Measurements from ENCODE around the gene ABHD14A.

ABHD14A gene

GRCh38 chr3:51977446-51978142 lies 2.7 kb downstream of the ABHD14A start (continued):
- no peak for TF ChIP-seq CREB5 (CRISPR knock-in tag; IDR thresholded peaks at IDR 0.05; ENCODE audit: low read depth)
- TF ChIP-seq ISL1 (CRISPR knock-in tag; IDR thresholded peaks at IDR 0.05), result no peak

DNA sequence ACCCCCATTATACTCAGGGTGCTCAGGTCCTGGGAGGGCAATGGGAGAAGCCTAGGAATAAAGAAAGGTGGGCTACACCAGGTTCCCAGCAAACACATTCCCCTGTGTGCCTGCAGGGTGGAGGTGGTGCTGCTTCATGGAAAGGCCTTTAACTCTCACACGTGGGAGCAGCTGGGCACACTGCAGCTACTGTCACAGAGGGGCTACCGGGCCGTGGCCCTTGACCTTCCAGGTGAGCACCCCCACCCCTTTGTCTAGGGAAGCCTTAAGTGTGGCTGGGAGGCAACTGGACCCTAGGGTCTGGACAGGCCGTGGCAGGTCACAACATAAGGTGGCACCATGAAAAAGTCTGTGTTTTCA lies 3.3 kb downstream of the ABHD14A start:
- no peak for ATAC-seq

DNA sequence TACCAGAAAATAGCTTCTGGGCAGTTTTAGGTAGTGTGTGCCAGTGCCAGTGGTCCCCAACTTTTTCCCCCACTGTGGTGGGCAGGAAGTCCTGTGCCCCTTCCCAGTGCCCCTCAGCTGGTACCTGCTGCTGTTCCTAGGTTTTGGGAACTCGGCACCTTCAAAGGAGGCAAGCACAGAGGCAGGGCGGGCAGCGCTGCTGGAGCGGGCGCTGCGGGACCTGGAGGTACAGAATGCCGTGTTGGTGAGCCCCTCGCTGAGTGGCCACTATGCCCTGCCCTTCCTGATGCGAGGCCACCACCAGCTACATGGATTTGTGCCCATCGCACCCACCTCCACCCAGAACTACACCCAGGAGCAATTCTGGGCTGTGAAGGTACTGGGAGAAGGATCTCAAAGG lies 5.4 kb downstream of the ABHD14A start:
- ATAC-seq, result no peak
- no peak for TF ChIP-seq CSRNP3 (CRISPR knock-in tag; IDR thresholded peaks at IDR 0.05)
- TF ChIP-seq TOX (CRISPR knock-in tag; IDR thresholded peaks at IDR 0.05; ENCODE audit: borderline replicate concordance), result no peak
- no peak for TF ChIP-seq ZFP3 (CRISPR knock-in tag; IDR thresholded peaks at IDR 0.05)
- no peak for TF ChIP-seq ARNTL (CRISPR knock-in tag; IDR thresholded peaks at IDR 0.05; ENCODE audit: borderline replicate concordance, low read depth)
- no peak for TF ChIP-seq ESRRG (CRISPR knock-in tag; IDR thresholded peaks at IDR 0.05)
- no peak for TF ChIP-seq CSDC2 (CRISPR knock-in tag; IDR thresholded peaks at IDR 0.05)
- no peak for TF ChIP-seq TCF4 (CRISPR knock-in tag; IDR thresholded peaks at IDR 0.05; ENCODE audit: borderline replicate concordance)
- no peak for TF ChIP-seq GLIS3 (CRISPR knock-in tag; IDR thresholded peaks at IDR 0.05)
- TF ChIP-seq RARB (CRISPR knock-in tag; IDR thresholded peaks at IDR 0.05), result no peak
- no peak for TF ChIP-seq ZFP30 (CRISPR knock-in tag; IDR thresholded peaks at IDR 0.05)
- no peak for TF ChIP-seq ZNF565 (CRISPR knock-in tag; conservative IDR thresholded peaks at IDR 0.05; ENCODE audit: low read depth)
- TF ChIP-seq OSR1 (CRISPR knock-in tag; IDR thresholded peaks at IDR 0.05), result no peak
- TF ChIP-seq ZC3H10 (CRISPR knock-in tag; IDR thresholded peaks at IDR 0.05), result no peak
- TF ChIP-seq, protein P1, sequence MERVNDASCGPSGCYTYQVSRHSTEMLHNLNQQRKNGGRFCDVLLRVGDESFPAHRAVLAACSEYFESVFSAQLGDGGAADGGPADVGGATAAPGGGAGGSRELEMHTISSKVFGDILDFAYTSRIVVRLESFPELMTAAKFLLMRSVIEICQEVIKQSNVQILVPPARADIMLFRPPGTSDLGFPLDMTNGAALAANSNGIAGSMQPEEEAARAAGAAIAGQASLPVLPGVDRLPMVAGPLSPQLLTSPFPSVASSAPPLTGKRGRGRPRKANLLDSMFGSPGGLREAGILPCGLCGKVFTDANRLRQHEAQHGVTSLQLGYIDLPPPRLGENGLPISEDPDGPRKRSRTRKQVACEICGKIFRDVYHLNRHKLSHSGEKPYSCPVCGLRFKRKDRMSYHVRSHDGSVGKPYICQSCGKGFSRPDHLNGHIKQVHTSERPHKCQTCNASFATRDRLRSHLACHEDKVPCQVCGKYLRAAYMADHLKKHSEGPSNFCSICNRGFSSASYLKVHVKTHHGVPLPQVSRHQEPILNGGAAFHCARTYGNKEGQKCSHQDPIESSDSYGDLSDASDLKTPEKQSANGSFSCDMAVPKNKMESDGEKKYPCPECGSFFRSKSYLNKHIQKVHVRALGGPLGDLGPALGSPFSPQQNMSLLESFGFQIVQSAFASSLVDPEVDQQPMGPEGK (CRISPR knock-in tag; IDR thresholded peaks at IDR 0.05; ENCODE audit: borderline replicate concordance), result no peak

More for the DNA sequence above, 3.3 kb downstream of the ABHD14A start:
- TF ChIP-seq ZNF70 (CRISPR knock-in tag; IDR thresholded peaks at IDR 0.05) (no peak), SNAI2 (CRISPR knock-in tag; IDR thresholded peaks at IDR 0.05) (no peak), OSR1 (CRISPR knock-in tag; IDR thresholded peaks at IDR 0.05) (no peak), RARB (CRISPR knock-in tag; IDR thresholded peaks at IDR 0.05) (no peak), ZNF8 (CRISPR knock-in tag; IDR thresholded peaks at IDR 0.05) (no peak), CREB5 (CRISPR knock-in tag; IDR thresholded peaks at IDR 0.05; ENCODE audit: low read depth) (no peak), TCF4 (CRISPR knock-in tag; IDR thresholded peaks at IDR 0.05; ENCODE audit: borderline replicate concordance) (no peak), ARNTL (CRISPR knock-in tag; IDR thresholded peaks at IDR 0.05; ENCODE audit: borderline replicate concordance, low read depth) (no peak), BACH2 (CRISPR knock-in tag; IDR thresholded peaks at IDR 0.05; ENCODE audit: borderline replicate concordance) (no peak), ESRRG (CRISPR knock-in tag; IDR thresholded peaks at IDR 0.05) (no peak), ISL1 (CRISPR knock-in tag; IDR thresholded peaks at IDR 0.05) (no peak), TOX (CRISPR knock-in tag; IDR thresholded peaks at IDR 0.05; ENCODE audit: borderline replicate concordance) (no peak), ZNF565 (CRISPR knock-in tag; conservative IDR thresholded peaks at IDR 0.05; ENCODE audit: low read depth) (no peak), ZFP3 (CRISPR knock-in tag; IDR thresholded peaks at IDR 0.05) (no peak), ZC3H10 (CRISPR knock-in tag; IDR thresholded peaks at IDR 0.05) (no peak), ZFP30 (CRISPR knock-in tag; IDR thresholded peaks at IDR 0.05) (no peak)
- TF ChIP-seq, protein P2, sequence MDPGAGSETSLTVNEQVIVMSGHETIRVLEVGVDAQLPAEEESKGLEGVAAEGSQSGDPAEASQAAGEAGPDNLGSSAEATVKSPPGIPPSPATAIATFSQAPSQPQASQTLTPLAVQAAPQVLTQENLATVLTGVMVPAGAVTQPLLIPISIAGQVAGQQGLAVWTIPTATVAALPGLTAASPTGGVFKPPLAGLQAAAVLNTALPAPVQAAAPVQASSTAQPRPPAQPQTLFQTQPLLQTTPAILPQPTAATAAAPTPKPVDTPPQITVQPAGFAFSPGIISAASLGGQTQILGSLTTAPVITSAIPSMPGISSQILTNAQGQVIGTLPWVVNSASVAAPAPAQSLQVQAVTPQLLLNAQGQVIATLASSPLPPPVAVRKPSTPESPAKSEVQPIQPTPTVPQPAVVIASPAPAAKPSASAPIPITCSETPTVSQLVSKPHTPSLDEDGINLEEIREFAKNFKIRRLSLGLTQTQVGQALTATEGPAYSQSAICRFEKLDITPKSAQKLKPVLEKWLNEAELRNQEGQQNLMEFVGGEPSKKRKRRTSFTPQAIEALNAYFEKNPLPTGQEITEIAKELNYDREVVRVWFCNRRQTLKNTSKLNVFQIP (CRISPR knock-in tag; IDR thresholded peaks at IDR 0.05; ENCODE audit: borderline replicate concordance, low read depth), result no peak
- TF ChIP-seq, protein P3, sequence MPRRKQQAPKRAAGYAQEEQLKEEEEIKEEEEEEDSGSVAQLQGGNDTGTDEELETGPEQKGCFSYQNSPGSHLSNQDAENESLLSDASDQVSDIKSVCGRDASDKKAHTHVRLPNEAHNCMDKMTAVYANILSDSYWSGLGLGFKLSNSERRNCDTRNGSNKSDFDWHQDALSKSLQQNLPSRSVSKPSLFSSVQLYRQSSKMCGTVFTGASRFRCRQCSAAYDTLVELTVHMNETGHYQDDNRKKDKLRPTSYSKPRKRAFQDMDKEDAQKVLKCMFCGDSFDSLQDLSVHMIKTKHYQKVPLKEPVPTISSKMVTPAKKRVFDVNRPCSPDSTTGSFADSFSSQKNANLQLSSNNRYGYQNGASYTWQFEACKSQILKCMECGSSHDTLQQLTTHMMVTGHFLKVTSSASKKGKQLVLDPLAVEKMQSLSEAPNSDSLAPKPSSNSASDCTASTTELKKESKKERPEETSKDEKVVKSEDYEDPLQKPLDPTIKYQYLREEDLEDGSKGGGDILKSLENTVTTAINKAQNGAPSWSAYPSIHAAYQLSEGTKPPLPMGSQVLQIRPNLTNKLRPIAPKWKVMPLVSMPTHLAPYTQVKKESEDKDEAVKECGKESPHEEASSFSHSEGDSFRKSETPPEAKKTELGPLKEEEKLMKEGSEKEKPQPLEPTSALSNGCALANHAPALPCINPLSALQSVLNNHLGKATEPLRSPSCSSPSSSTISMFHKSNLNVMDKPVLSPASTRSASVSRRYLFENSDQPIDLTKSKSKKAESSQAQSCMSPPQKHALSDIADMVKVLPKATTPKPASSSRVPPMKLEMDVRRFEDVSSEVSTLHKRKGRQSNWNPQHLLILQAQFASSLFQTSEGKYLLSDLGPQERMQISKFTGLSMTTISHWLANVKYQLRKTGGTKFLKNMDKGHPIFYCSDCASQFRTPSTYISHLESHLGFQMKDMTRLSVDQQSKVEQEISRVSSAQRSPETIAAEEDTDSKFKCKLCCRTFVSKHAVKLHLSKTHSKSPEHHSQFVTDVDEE (CRISPR knock-in tag; IDR thresholded peaks at IDR 0.05), result no peak

Measured in SK-N-SH treated with all-trans-retinoic acid at 6 μM for 48 hours (cell line).